CD4-positive, alpha-beta T cell treated with Interleukin-17A for 4 hours (primary cell): Measurements from ENCODE around the gene SLC45A3.
"Not testable (repeated sequence)": the region's sequence is repeated elsewhere in the genome, so short reads cannot be mapped to it uniquely, and the experiment has no call there.

Source experiments
- DNase-seq: peaks from one replicate; pipeline ENCODE4 v3.0.0-alpha.2; 2020; ENCODE audit warnings: mixed read lengths

Gene SLC45A3, protein sequence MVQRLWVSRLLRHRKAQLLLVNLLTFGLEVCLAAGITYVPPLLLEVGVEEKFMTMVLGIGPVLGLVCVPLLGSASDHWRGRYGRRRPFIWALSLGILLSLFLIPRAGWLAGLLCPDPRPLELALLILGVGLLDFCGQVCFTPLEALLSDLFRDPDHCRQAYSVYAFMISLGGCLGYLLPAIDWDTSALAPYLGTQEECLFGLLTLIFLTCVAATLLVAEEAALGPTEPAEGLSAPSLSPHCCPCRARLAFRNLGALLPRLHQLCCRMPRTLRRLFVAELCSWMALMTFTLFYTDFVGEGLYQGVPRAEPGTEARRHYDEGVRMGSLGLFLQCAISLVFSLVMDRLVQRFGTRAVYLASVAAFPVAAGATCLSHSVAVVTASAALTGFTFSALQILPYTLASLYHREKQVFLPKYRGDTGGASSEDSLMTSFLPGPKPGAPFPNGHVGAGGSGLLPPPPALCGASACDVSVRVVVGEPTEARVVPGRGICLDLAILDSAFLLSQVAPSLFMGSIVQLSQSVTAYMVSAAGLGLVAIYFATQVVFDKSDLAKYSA

DNA sequence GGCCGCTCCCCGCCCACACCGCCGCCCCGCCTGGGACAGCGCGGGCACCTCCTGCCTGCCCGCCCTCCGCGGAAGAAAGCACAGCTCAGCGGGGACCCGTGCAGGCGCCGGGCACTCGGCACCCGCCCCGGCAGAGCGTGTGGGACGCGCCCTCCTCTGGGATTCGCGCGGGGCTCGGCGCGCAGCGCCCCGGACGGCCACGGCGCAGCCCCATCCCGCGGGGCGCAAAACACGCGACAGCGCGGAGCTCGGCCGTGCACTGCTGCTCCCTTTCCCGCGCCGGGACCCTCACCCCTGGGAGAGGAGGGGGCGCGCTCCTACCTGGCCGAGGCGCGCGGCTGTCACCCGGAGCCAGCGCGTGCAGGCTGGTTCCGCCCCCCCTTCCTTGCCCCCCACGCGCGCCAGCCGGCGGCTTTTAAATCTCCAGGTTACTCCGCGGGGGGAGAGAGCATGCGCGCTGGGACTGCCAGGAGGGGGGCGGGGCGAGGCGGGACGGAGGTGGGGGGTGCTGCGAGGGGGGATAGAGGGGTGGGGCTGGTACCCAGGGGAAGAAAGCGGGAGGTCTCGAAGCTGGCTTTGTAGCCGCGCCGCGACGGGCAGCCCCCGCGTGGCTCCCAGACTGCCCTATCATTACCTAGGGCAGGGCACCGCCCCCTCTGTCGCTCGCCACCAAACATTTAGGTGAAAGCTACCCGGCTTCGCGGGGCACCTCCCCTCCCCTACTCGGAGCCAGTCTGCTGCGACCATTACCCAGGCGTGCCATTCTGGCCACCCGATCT lies at the start of gene SLC45A3:
SLC45A3 (minus strand) TSS at position 437 of the 779 bp plus-strand sequence. CDS start 15,853 bp downstream, outside the sequence.
- peak; percentile 69 for DNase-seq

DNA sequence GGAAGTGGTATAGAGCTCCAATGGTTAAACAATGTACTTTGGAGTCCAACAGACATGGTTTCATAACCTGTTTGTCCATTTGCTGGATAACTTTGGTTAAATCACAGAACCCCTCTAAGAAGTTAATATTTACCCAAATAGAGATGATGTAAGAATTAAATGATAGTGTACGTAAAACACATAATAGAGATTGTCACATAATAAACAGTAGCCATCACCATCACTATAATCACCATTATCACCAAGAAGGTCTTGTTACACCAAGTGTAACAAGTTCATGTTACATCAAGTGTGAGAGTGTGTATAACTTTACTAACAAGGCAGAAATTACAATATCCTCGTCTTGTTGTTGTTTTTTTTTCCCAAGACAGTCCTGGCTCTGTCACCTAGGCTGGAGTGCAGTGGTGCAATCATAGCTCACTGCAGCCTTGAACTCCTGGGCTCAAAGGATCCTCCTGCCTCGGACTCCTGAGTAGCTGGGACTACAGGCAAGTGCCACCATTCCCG lies 46.4 kb upstream of the SLC45A3 start:
- no peak for DNase-seq

DNA sequence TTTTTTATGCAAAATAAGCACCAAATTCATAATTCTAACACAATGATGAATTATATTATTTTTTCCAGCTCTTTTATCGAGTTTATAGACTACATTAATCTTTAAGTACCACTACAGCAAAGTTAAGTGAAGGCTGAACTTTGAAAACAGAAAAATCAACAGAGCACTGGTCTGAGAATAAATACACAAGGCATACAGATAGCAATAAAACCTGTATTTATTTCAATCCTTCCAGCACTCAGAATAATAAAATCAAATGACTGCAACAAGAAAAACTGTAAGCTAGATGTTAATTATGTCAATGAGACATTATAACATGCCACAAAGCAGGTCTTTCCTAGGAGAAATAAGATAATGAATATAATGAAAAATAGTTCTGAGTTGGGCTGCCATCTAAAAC lies 45.2 kb upstream of the SLC45A3 start:
- DNase-seq, result no peak

DNA sequence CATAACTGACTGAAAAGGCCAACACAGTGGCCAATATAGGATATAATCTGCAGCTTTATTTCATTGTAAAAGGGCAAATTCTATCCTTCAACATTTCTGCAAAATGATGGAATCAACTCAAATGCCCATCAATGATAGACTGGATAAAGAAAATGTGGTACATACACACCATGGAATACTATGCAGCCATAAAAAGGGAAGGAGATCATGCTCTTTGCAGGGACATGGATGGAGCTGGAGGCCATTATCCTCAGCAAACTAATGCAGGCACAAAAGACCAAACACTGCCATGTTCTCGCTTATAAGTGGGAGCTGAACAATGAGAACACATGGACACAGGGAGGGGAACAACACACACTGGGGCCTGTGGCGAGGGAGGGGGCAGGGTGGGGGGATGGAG lies 40.4 kb upstream of the SLC45A3 start:
- not testable (repeated sequence) for DNase-seq

DNA sequence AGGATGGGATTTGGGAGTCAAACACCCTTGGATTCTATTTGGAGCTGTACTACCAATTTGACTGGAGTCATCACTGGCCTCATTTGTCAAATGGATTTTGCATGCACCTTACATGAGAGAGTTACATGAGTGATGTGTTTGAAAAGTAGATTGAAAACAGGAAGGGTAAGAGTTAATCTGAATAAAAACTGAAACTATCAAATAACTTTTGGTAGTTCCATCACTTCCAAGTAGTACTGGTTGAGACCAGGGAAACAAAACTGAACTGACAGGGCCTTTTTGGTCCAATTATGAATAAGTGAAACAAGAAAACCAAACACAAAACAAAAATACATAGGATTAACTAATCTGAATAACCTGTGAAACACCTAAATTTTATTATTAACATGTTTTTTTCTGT lies 39.5 kb upstream of the SLC45A3 start:
- no peak for DNase-seq

DNA sequence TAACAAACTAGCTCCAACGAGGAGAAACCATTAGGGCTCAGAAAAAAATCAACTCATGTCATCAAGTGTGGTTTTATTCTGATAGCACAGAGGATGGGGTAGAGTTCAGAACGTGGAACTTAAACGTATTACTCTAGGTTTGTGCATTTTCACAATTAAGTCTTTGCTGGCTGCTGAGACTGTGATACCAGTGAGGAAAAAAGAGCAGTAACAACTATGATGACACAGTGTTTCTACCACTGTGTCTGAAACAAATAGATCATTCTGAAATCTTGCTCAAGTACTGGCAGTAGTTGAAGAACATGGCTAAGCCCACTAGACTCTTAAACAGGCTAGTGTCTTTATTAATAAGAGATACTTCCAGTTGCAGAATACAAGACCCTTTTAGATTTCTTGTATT lies 38.7 kb upstream of the SLC45A3 start:
- DNase-seq, result no peak

DNA sequence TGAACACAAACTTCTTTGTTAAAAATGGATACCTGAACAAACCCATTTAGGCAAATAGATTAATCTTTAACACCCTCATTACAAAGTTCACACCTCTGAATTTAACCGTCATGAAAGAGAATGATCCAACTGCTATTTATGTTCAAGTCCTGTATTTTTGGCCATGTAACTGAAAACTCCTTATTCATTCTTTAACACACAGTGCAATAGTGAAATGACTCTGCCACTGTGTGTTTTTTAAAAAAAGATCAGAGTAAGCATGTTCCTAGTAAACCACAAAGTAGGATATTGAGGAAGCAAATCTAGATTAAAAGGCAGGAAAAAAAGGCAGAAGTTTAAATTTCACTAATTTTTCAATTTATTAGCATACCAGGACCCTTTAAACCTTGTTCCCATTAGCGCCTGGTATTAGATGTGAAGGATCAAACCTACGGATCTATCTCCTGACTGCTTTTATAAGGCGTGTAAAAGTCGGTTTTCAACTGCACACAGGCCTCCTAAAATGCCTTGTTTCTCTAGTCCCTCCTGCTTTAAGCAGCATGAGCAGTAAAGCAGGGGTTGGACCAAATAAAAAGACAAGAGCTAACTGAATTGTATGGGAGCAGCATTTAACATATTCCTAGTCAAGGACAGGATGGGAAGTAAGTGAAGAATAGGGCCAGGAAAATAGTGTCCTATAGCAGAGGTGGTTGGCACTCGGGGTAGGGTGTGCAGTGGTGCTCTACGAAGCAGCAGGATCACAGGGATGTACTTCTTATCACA lies 36.2 kb upstream of the SLC45A3 start:
- no peak for DNase-seq

DNA sequence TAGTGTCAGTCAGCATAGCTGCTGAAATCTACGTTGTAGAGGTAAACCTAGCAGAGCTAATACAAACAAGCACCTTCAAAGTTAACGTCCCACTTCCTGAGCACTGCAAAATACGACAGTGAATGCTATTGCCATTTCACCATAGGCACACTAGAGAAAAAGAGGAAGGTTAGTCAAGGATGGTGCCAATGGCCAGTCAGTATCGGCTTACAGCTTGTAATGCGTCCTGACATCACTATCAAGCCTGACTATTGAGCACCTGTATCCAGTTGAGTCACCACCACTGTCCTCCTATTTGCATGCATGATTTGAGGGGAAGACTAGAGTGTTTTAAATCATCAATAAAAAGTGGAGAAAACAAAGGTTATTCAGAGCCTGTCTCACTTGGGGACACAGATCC lies 35.3 kb upstream of the SLC45A3 start:
- DNase-seq, result no peak

DNA sequence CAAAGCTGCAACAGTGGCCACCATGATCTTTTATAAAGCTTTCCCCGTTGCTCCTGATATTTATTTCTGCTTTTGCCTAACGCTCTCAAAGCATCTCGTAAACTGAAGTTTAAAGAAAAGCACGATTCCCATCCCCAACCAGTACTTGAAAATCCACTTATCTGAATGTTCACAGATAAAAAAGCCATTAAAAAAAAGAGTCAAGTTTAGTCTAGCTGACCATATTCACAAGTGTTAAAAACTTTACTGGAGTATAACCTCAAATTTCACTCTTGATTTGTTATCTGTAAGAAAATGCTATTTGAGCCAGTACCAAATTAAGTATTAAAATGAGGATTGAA lies 34.6 kb upstream of the SLC45A3 start:
- no peak for DNase-seq

DNA sequence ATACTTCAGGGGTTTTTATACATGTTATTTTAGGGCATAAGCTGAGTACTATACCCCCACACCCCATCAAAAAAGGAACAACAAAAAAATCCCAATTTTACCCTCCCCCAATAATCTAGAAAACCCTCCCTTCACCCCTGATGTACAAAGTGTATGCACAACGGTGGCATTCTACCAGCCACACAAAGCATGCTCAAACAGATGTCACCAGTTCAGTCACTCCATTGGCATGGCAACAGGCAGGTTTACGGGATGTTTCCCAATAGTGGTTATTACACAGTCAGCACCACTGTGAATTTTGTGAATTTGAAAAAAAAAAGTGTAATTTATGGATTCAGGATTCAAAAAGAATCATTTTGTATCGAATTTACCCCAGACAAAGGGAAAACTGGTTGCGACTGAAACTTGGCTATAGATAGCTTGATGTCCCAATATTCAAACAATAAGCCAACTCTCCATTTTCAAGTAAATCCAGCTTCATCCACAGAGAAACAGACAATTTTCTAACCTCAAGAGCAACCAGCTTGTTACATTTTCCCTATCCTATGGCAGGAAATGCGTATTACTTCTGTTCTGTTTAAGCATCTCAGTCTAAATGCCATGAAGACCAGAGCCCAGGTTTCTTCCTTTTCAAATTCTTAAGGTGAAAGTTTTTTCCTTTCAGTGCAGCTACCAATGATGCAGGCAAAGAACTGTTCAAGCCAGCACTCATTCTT lies 34.0 kb upstream of the SLC45A3 start:
- no peak for DNase-seq

DNA sequence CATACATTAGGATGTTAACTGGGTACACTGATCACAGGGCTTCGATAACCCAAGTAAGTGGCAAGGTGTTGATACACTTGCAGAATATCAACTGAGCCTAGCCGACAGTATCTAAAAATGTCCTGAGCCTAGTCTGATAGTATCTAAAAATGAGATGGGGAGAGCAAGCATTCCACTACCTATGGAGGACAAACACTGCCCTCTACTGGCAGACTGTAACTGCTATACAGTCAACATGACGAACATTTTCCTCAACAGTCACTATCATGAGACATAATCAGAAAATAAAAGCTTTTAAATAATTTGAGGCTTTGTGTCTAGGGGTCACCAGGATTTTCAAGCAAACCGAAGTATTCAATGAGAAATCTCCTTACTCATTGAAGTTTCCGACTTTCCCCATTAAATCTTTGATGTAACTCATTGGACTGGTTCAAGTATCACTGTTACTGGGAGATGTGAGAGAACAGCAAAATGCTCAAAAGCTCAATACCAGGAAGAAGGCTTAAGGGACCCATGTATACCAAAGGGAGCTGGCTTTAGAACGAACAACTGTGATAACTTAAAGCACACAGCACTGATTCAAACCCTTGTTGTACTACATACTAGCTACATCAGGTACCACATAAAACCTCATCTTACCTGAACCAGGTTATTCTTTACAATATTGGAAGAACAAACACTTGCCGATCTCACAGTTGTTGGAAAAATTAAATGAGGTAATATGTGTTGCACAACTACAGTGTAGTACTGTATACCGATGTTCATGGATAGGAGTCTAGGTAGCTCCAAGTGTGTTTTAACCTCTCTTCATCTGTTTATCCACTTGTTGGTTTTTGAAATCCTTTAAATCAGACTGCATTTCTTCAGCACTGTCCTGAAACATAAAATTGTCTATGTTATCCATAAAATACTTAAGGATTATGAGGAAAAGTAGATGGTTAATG lies 31.1 kb upstream of the SLC45A3 start:
- peak; percentile 80 for DNase-seq

DNA sequence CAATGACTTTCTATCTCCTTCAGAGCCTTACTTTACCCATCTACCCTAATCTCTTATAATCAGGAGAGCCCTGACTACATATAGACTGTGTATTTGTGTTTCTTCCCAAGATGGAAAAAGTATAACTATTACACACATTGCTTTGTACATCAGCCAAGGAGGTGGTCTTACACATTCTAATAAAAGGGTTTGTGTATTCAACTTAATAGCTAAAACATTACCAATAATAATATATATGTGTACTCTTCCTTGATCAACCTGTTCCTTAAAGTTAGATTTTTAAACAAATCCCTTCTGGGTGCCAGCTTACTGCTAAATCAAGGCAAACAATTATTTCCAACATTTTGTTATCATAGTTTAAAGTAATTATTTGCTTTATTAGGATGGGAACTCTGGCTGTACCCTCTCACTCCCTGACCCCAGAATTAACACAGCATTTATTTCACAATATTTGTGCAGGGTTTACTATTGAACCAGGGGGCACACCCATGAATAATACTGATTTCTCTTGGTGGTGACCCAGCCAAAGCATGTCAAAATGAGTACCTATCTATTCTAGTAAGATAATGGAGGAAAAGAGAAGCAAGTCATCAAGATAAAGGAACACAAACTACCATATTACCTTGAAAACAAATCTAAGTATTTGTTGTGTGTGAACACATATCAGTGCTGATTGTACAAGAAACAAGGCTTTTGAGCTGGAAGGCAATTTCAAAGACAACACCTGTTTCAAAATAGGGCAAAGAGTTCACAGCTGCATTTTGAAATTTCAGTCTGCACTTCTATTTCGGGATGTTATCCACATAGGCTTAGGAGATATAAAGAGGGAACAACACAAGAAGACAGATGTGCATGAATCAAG lies 30.1 kb upstream of the SLC45A3 start:
- DNase-seq, result no peak

DNA sequence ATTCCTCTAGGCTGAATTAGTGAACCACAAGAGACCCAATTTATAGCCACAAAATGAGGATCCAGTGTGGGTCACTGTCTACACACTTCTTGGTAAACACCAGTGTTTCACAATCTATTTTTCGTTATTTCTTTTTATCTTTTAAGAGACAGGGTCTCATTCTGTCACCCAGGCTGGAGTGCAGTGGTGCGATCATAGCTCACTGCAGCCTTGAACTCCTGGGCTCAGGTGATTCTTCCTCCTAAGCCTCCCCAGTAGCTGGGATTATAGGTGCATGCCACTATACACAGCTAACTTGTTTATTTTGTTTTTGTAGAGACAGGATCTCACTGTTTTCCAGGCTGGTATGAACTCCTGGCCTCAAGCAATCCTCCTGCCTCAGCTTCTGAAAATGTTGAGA lies 29.3 kb upstream of the SLC45A3 start:
- DNase-seq, result no peak

DNA sequence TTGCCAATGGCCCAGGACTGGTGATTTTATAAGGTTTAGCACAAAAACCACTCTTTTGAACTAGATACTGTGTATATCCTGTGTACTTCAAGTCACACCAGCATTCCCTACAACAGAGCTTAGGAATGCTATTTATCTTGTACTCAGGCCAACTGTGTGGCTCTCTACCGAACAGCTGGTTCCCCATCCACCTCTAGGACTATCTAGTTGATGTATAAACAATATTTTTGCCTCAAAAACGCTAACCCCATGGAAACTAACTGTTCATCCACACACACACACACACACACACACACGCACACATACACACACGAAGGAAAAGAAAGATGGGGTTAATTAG lies 28.7 kb upstream of the SLC45A3 start:
- DNase-seq, result no peak

DNA sequence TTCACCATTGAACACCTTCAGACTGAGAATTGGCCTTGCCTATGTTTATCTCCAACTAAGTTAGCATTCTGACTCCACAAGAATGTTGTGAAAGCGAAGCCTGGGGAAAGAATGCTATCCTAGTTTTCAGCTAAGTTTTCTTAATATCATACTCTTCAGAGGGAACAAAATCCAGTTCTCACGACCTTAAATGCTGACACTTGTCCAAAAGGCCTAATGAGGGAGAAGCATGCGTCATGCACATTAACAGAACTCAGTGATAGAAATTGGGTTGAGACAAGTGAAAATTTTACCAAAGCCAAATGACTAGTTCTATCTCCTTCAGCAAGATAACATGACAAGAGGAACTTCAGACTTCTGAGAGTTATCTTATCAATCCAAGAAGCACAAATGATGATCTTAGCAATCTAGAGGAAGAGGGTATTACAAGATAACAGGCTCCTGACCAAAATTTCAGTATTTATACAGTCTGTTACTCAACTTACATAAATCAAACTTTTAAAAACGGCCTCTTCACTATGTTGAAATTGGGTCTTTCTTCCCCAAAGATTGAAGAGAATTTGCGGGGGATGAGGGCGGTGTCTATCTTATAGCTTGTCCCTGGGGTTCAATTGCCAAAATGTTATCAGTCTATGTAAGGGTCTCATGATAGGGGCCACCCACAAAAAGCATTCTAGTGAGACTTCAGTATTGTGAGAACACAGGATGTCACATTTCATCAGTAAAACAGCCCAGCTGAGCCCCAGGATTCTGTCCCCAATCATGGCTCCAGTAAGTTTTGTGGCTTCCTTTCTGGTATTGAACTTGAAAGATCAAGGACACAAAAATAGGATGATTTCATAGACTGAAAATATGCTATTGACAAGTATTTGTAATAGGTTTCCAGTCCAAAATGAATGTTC lies 26.5 kb upstream of the SLC45A3 start:
- DNase-seq, result no peak

DNA sequence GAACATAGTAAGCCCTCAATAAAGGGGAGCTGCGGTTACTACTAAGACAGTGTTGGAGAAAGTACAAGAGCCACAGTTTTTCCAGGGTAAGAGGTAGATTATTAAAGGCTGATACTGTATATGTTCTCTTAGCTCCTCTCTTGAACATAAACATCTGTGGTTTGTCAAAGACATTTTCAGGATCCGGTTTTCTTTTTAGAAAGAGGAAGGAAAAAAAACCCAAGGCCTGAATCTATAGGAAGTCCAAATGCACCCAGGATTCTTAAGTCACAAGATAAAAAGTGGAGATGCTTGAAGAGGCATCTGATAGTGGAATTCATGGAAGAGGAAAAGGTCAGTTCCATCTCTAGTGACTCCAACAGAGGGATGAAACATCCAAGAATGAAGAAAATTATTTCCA lies 24.6 kb upstream of the SLC45A3 start:
- no peak for DNase-seq

DNA sequence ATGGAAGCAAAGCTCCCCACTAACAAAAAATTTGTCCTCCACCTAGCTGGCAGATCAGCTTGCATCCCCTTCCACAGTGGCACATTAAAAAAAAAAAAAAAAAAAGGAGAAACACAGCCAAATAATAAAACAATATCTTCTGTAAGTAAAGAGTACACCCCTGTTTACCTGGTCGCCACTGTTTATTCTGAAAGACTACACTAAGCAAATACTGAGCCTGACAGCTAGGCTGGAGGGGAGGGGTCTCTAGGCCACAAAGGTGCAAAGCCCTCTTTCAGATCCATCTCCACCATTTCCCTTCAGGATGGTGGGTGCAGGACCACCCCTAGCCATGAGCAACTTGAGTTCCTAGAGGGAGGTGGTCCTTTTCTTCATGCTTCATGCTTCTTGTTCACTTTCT lies 22.8 kb upstream of the SLC45A3 start:
- DNase-seq, result no peak

DNA sequence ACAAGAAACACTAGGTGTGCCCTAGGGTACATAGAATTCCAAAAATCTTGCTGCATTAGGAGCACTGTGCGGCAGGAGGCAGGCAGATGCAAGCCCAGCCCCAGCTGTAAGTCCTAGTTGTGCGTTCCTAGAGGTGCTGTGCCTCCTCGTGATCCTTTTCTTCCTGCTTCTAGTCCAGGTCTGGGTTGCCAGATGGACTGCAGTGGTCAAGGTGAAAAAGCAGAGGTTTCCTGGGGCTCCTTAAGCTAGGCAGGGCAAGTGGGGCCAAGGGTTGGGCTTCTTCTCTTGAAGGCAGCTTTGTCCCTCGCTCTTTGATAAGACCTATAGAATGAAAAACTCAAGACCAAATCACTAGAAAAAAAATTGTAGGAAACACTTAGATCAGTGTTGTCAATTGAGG lies 21.6 kb upstream of the SLC45A3 start:
- DNase-seq, result no peak

DNA sequence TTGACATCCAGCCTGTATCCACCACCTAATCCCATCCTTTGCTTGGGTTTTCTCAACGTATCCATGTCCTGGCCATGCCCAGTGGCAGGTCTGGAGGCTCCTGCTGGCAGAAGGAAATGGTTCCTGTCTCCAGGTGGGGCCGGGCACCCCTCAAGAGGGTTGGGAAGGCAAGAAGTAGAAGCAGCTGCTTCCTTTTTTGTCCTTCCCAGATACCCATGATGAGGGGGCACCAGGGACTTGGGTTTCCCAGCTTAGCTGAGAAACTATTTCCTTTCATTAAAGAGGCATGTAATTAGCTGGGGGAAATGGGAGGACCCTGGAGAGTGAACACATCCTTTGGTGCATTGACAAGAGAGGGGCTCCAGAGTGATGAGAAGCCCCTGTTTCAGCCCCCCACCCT lies 21.1 kb upstream of the SLC45A3 start:
- DNase-seq, result no peak
